Left lung (tissue), 10 donors: ENCODE data around the gene LRFN2. TPM values are rescaled to one million over a fixed set of nuclear protein-coding genes. Genes with fewer than 3 reads are reported as not detected.

Experiments used
- ATAC-seq: fragments of 200-7000 bp; cut with Tn5 transposase; one replicate; pipeline ENCODE4 v1.9.1; 2020; ENCODE audit warnings: moderate library complexity
- DNase-seq, 4 donors: peaks; one replicate each; pipeline ENCODE4 v3.0.0-alpha.2; 2013 to 2020
- H3K27ac ChIP-seq, 2 donors: fragments of 200-600 bp; sonication (generic) in 1 of 2; one replicate each; pipeline versions ENCODE4 v1.5.0 to v1.8.0; 2020 to 2021
- H3K27me3 ChIP-seq, 2 donors: fragments of 200-600 bp; sonication (generic) in 1 of 2; one replicate each; pipeline versions ENCODE4 v1.5.0 to v1.8.0; 2020 to 2021
- H3K36me3 ChIP-seq, 2 donors: fragments of 200-600 bp; sonication (generic) in 1 of 2; one replicate each; pipeline versions ENCODE4 v1.5.0 to v1.8.0; 2020 to 2021
- H3K4me1 ChIP-seq, 2 donors: fragments of 200-600 bp; one replicate each; pipeline ENCODE4 v1.8.0; 2021
- H3K4me3 ChIP-seq, 2 donors: fragments of 200-600 bp; sonication (generic) in 1 of 2; one replicate each; pipeline versions ENCODE4 v1.5.0 to v1.8.0; 2020 to 2021; ENCODE audit warnings: mild to moderate bottlenecking in 1 of 2
- H3K9me3 ChIP-seq, 2 donors: fragments of 200-600 bp; sonication (generic) in 1 of 2; one replicate each; pipeline versions ENCODE4 v1.5.0 to v1.8.0; 2020 to 2021
- intact Hi-C, 2 donors: fragments of 100-400 bp; cut with DNase I; formaldehyde crosslinking; loops; one replicate each; pipeline versions ENCODE4 v1.11.2 to v1.14.2; 2022
- polyA plus RNA-seq, 6 donors: library from polyadenylated mRNA; unstranded; fragments of 120-200 nt; gene quantifications; one replicate each; pipeline ENCODE4 v1.2.1, GENCODE V29; 2013; ENCODE audit not compliant: insufficient read length in 6 of 6
- total RNA-seq, 2 donors: library from RNA; stranded (reverse); fragmentation: NEBNext Ultra II Directional; extraction: Animal tissue kit (Norgen Biotek cat#: 25700); gene quantifications; one replicate each; pipeline ENCODE4 v1.2.1, GENCODE V29; 2021
- TF ChIP-seq, protein P1 (sequence below), 2 donors: fragments of 200-600 bp; sonication (generic) in 1 of 2; IDR thresholded peaks; one replicate each; pipeline versions ENCODE4 v1.5.0 to v1.8.0; 2021; ENCODE audit warnings: antibody characterized with exemption in 2 of 2
- donor health status: DM: no; HTN: yes; CAD: no.
- donor health status: DM: no; HTN: no; CAD: no.

Gene LRFN2
- total and polyA plus RNA-seq, 8 donors, result 0.05 to 0.18 (median 0.11) TPM; not detected in 2

DNA sequence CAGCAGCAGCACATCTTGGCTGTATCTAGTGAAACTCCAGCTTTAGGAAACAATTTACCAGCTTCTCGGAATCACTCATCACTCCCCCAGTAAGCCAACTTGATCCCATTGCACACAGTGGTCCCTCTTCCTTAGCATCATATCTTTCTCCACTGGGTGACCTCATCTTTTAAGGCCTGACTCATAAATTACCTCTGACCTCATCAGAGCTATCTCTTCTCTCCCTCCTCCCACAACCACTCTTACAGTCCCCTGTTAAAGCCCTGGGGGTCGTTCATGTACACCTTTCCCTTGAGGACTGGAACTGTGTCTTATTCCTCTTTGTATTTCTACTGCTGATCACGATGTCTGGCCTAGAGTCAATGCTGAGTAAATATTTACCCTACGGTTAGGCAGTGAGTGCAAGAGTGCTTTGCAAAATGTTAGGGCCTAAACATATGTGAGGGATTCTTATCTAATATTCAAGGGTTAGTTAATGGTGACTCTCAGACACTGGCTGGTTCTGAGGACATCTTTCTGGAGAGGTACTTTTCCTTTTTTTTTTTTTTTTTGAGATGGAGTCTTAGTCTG is 187.2 kb downstream of the LRFN2 start:
- Histone ChIP-seq H3K27ac (no peak overlapping the region), H3K4me3 (no peak overlapping the region), H3K9me3 (no peaks in the 10 kb centered on the region), H3K4me1 (no peaks in the 10 kb centered on the region), H3K36me3 (no peaks in the 10 kb centered on the region), H3K27me3 (no peaks in the 10 kb centered on the region)
- intact Hi-C loops, result no loop called here
- peak; percentile 73 for ATAC-seq
- TF ChIP-seq, protein P1, sequence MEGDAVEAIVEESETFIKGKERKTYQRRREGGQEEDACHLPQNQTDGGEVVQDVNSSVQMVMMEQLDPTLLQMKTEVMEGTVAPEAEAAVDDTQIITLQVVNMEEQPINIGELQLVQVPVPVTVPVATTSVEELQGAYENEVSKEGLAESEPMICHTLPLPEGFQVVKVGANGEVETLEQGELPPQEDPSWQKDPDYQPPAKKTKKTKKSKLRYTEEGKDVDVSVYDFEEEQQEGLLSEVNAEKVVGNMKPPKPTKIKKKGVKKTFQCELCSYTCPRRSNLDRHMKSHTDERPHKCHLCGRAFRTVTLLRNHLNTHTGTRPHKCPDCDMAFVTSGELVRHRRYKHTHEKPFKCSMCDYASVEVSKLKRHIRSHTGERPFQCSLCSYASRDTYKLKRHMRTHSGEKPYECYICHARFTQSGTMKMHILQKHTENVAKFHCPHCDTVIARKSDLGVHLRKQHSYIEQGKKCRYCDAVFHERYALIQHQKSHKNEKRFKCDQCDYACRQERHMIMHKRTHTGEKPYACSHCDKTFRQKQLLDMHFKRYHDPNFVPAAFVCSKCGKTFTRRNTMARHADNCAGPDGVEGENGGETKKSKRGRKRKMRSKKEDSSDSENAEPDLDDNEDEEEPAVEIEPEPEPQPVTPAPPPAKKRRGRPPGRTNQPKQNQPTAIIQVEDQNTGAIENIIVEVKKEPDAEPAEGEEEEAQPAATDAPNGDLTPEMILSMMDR (IDR thresholded peaks at IDR 0.05), result no peak
- DNase-seq, result peak in 2 of 4 donors; percentile 28 to 52

DNA sequence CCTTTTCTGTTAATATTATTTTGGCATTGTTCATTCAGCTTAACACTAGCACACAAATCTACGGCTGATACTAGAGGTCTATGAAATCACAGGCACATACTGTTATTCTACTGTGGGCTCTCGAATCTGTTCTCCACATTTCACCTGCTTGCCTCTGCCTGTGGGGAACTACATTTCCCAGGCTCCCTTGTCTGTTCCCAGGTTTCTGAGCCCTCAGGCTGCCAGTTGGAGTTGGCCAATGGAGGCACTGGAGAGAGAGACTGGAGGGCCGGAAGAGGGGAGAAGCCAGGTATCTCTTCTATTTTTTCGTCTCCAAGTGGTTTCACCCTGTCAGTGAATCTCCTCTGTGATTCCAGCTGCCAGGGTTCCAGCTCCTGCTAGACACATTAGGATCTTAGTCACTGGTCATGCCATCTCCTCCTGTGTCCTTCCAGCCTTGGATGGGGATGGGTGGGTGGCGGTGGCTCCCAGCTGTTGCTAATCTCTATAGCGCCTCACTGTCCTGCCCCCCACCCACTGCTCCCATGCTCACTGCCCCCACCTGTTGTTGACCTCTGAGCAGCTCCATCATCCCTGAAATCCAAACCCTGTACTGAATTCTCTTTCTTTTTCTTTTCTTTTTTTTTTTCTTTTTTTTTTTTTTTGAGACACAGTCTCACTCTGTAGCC is 188.2 kb downstream of the LRFN2 start:
- Histone ChIP-seq H3K27ac (no peak overlapping the region), H3K4me3 (no peak overlapping the region), H3K4me1 (no peaks in the 10 kb centered on the region), H3K27me3 (no peaks in the 10 kb centered on the region), H3K36me3 (no peaks in the 10 kb centered on the region), H3K9me3 (no peaks in the 10 kb centered on the region)
- TF ChIP-seq, protein P1 (IDR thresholded peaks at IDR 0.05), result no peak
- ATAC-seq (no peak), DNase-seq (no peak)
- intact Hi-C loops, result no loop called here

DNA sequence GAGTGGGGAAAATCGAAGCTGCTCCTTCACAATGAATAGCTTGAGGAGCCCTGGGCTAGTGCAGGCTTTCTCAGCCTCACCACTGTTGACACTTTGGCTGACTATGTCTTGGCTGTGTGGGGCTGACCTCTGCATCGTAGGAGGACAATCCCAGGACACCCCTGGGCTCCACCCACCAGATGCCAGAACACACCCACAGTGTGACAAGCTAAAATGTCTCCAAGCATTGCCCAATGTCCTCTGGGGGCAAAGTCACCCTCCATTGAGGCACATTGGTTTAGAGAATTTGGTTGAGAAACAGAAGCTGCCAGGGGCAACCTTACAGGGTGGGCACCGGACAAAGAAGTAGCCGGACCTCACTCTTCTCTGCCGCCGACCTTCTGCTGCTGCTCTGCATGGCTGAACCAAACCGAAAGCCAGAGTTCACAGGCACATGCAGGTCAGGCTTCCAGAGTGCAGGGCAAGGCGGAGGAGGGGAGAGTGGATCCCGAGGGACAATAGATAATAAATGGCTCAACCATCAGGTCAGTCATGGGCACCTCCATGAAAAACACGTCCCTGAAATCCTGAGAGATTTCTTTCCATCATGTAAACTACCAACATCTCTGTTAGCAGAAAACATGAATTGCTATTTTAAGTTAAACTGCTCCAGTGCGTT is 189.0 kb downstream of the LRFN2 start:
- no peaks in the 10 kb centered on the region for H3K27me3 ChIP-seq
- H3K4me1 ChIP-seq, result no peaks in the 10 kb centered on the region
- no peak for DNase-seq
- H3K36me3 ChIP-seq, result no peaks in the 10 kb centered on the region
- no peak overlapping the region for H3K27ac ChIP-seq
- ATAC-seq, result no peak
- TF ChIP-seq, protein P1 (IDR thresholded peaks at IDR 0.05), result no peak
- intact Hi-C loops, result no loop called here
- no peaks in the 10 kb centered on the region for H3K9me3 ChIP-seq
- H3K4me3 ChIP-seq, result no peak overlapping the region

DNA sequence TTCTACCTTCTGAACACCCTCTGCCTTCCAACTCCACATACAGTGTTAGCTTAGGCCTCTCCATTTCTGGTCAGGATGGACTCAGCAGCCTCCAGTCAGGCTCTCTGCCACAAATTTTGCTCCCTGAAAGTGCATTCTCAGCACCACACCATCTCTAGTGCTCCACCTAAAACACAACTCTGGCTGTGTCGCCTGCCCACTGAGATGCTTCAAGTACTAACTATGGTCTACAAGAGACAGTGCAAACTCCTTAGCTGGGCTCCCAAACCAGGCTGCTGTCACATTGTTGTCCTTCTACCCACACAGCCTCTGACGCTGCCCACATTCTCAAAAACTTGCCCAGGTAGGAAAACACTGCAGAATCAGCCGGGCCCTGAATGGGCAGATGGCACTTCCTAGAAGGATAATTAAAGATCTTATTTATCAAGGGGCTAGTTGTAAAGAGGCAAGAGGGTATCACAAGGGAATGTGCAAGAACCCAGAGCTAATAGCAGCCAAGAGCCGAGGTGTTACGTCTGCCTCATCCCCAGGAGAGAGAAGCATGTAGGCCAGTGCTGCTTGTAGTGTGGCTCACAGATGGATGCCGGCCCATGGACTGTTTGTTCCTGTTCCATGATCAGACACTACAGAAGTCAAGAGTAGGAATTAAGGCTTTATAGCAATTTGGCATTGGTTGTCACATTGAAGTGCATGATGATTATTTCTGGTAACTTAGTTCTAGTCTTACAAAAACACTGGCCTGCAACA is 189.7 kb downstream of the LRFN2 start:
- no peaks in the 10 kb centered on the region for H3K27me3 ChIP-seq
- ATAC-seq, result no peak
- H3K36me3 ChIP-seq, result no peaks in the 10 kb centered on the region
- no peaks in the 10 kb centered on the region for H3K4me1 ChIP-seq
- intact Hi-C loops, result no loop called here
- no peaks in the 10 kb centered on the region for H3K9me3 ChIP-seq
- H3K27ac ChIP-seq, result no peak overlapping the region
- DNase-seq, result no peak
- TF ChIP-seq, protein P1 (IDR thresholded peaks at IDR 0.05), result no peak
- no peak overlapping the region for H3K4me3 ChIP-seq

DNA sequence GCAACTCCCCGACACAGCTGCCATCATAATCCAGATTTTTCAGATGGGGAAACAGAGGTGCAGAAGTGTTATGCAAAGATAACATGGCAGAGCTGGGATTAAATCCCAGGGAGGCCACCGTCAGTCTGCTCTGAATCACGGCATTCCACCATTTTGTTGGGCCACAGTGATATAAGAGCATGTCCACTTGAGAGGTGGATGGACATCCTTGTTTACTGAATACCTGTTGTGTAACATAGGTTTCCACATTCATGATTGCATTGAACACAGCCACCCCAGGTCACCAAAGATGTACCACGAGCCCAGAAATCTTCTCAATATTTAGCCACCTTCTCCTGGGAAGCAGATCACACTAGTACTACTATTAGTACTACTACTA is 191.5 kb downstream of the LRFN2 start:
- TF ChIP-seq, protein P1 (IDR thresholded peaks at IDR 0.05), result no peak
- intact Hi-C loops, result no loop called here
- Histone ChIP-seq H3K27me3 (peaks cover 4 to 15% of the 10 kb centered on the region in 2 donors), H3K4me1 (no peaks in the 10 kb centered on the region), H3K27ac (no peak overlapping the region), H3K4me3 (no peak overlapping the region), H3K9me3 (no peaks in the 10 kb centered on the region), H3K36me3 (no peaks in the 10 kb centered on the region)
- ATAC-seq (no peak), DNase-seq (no peak)
